Kidney epithelial cell (primary cell): ENCODE results near the gene CAPN6. TPM values are rescaled to one million over a fixed set of nuclear protein-coding genes. Genes with fewer than 3 reads are reported as not detected.

Experiments
- total RNA-seq: library from RNA; depleted of rRNA; stranded (reverse); fragments of >200 nt; gene quantifications from 2 replicates; pipeline ENCODE4 v1.2.3, GENCODE V29; 2015

The CAPN6 gene
- total RNA-seq, 1 donor from 2014 or later, result 0.29 TPM

Other genes starting within 250 kb of the CAPN6 start
- gene PAK3, start 174.3 kb downstream of the CAPN6 start, total RNA-seq, result 2.3 and 3.0 TPM in 2 replicates
- not detected in 2 replicates for gene DCX, start 141.7 kb upstream of the CAPN6 start, total RNA-seq
- gene SERTM2, start 241.2 kb upstream of the CAPN6 start, total RNA-seq, result not detected in 2 replicates